KBM-7 (cell line): ENCODE data around the gene PDE3B.
"Not testable (repeated sequence)": the region's sequence is repeated elsewhere in the genome, so short reads cannot be mapped to it uniquely, and the experiment has no call there.

Source experiments
- DNase-seq: peaks from one replicate; pipeline ENCODE4 v3.0.0-alpha.2; 2015
- in situ Hi-C: fragments of 300-500 bp; cut with MboI; formaldehyde crosslinking; loops from 2 replicates; pipeline ENCODE4 v1.14.3; 2020; ENCODE audit warnings: low sequenced_read_pairs, low pct_unique_long_range_greater_than_20kb, mixed read lengths

The PDE3B gene

DNA sequence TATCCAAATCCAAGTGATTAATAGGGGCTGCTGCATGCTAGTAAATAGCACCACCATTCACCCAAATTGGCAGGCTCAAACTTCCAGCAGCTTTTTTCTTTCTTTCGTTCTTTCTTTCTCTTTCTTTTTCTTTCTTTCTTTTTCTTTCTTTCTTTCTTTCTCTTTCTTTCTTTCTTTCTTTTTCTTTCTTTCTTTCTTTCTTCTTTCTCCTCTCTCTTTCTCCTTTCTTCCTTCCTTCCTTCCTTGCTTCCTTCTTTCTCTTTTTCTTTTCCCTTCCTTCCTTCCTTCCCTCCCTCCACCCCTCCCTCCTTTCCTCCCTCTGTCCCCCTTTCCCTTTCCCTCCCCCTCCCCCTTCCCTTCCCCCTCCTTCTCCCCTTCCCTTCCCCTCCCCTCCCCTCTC is 81.5 kb downstream of the PDE3B start:
- no peak for DNase-seq
- in situ Hi-C loops = no loop called here

DNA sequence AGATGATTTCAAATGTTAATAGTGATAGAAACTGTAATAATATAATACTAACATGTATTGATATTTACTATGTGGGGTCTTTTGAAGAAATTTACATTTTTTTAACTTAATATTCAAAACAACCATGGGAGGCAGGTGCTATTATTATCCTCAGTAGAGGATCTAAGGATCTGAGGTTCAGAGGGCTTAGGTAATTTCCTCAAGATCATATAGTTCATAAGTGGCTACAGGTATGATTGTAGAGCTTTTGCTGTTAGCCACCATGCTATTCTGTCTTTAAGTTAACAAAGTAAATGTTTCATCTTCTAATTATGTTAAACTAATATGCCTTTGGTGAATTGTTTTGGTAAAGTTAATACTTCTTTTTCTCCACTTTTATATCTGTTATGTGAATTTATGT is 83.6 kb downstream of the PDE3B start:
- no peak for DNase-seq
- in situ Hi-C loops = no loop called here

DNA sequence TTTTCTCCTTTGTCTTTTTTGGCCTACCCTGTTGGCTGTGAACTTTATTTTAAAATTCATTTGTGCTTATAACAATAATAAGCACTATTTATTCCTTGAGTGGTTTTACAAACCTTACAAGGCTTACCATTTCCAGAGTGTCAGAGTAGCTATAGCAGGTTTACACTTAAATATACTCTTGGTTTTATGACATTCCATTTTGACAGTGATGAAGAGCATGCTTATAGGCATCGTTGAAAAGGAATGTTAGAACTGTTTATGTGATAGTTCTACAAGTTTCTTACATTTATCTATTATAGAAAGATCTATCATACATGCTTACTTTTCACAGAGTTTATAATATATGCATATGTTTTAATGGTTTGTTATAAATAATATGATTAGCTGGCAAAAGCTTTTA is 84.1 kb downstream of the PDE3B start:
- DNase-seq = no peak
- in situ Hi-C loops = no loop called here

DNA sequence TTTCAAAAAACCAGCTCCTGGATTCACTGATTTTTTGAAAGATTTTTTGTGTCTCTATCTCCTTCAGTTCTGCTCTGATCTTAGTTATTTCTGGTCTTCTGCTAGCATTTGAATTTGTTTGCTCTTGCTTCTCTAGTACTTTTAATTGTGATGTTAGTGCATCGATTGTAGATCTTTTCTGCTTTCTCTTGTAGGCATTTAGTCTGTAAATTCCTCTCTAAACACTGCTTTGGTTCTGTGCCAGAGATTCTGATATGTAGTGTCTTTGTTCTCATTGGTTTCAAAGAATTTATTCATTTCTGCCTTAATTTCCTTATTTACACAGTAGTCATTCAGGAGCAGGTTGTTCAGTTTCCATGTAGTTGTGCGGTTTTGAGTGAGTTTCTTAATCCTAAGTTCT is 96.9 kb downstream of the PDE3B start:
- DNase-seq = not testable (repeated sequence)

DNA sequence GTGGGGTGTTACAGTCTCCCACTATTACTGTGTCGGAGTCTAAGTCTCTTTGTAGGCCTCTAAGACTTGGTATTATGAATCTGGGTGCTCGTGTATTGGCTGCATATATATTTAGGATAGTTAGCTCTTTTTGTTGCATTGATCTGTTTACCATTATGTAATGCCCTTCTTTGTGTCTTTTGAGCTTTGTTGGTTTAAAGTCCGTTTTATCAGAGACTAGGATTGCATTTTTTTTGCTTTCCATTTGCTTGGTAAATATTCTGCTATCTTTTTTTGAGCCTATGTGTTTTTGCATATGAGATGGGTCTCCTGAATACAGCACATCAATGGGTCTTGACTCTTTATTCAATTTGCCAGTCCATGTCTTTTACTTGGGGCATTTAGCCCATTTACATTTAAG is 97.6 kb downstream of the PDE3B start:
- in situ Hi-C loops = no loop called here
- no peak for DNase-seq

More for the DNA sequence above, 96.9 kb downstream of the PDE3B start:
- in situ Hi-C loops = not testable (repeated sequence)

DNA sequence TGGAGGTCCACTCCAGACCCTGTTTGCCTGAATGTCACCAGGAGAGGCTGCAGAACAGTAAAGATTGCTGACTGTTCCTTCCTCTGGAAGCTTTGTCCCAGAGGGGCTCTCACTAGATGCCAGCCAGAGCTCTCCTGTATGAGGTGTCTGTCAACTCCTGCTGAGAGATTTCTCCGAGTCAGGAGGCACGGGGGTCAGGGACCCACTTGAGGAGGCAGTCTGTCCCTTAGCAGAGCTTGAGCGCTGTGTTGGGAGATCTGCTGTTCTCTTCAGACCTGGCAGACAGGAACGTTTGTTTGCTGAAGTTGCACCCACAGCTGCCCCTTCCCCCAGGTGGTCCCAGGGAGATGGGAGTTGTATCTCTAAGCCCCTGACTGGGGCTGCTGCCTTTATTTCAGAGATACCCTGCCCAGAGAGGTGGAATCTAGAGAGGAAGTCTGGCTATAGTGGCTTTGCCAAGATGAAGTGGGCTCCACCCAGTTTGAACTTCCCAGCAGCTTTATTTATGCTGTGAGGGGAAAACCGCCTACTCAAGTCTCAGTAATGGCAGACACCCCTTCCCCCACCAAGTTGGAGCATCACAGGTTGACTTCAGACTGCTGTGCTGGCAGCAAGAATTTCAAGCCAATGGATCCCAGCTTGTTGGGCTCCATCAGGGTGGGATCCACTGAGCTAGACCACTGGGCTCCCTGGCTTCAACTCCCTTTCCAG is 99.4 kb downstream of the PDE3B start:
- in situ Hi-C loops = no loop called here
- DNase-seq = no peak

DNA sequence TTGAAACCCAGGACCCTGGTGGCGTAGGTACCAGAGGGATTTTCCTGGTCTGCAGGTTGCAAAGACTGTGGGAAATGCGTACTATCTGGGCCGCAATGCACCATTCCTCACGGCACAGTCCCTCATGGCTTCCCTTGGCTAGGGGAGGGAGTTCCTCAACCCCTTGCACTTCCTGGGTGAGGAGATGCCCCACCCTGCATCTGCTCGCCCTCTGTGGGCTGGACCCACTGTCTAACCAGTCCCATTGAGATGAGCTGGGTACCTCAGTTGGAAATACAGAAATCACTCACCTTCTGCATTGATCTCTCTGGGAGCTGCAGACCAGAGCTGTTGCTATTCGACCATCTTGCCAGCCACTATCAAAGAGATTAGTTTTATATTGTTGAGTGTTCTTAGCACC is 100.1 kb downstream of the PDE3B start:
- in situ Hi-C loops, DNase-seq: not testable (repeated sequence)

DNA sequence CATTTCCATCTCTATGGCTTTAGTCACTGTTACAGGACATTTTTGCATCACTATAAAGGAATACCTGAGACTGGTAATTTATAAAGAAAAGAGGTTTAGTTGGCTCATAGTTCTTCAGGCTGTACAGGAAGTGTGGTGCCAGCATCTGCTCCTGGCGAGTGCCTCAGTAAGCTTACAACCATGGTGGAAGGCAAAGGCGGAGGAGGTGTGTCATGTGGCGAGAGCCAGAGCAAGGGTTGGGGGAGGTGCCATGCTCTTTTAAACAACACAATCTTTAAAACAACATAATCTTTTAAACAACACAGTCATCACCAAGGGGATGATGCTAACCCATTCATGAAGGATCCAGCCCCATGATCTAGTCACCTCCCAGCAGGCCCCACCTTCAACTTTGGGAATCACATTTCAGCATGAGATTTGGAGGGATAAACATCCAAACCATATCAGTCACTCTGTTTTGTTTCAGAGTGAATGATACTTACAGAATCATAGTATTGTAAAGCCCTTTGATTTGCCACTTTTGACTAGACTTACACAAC is 103.3 kb downstream of the PDE3B start:
- in situ Hi-C loops = no loop called here
- DNase-seq = no peak

DNA sequence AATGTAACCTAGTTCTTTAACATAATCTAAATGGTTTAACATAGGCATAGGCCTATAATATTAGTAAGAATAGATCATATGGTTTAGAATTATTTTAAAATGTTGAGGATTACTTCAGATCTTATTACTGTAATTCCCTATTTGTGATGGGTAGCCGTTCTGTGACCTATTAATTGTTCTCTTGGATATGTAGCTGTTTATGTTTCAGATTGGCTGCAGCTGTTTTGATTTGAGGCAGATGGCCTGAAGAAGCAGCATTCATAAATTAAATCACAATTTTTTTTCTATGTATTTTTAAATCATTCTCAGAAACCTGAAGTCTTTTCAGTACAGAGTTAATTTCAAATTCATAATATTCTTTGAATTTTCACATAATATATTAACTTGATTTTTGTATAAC is 104.5 kb downstream of the PDE3B start:
- in situ Hi-C loops = no loop called here

DNA sequence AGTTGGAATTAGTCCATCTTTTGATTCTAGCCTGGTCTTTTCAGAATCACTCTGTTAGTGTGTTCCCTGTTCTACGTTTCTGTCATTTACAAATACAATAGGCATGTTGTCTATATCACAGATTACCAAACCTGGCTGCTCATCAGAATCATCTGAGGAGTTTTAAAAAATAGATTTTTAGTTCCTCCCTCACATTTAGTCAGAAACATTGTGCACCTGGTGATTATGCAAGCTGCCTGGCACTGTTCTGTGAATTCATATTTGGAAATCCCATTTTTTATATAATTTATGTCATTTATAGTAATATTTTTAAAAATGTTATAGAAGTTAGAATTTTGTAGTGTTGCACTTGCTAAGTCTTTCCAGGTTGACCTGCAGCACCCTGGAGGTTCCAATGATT is 107.3 kb downstream of the PDE3B start:
- DNase-seq = no peak
- in situ Hi-C loops = no loop called here

More for the DNA sequence above, 104.5 kb downstream of the PDE3B start:
- DNase-seq = no peak

DNA sequence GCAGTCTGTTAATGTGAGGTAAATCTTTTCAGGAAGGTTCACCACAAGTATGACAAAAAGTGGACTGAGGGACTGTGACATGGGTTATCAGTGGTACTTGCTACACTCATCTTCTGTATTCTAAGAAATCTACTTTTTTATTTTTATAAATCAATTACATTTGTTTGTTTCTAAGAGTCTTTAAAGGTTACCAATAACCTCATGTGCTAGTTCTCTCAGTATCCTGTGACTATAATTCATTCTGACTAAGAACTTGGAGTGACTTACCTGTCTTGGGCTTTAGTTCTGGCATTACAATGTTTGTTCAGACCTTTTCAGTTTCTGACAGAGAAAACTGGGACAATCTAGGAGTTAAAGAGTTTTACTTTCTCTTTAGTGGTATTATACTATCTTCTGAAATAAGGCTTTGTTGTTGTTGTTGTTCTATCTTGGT is 108.4 kb downstream of the PDE3B start:
- in situ Hi-C loops = no loop called here
- no peak for DNase-seq

DNA sequence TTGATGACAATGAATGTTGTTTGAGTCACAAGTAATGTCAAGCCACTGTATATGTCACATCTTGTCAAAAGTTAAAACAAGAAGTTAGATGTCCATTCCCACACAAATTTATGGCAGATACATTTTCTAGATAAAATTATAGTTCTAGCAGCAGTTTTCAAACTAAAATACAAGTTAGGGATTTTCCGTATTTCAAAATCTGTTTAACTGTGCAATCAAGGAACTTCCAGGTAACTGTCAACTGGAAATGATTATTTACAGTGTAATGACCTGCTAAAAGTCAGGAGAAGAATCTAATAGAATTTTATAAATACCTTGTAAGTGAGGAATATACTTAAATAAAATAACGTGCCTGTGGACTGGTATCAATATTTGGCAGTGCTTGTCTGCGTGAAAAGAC is 111.5 kb downstream of the PDE3B start:
- in situ Hi-C loops = no loop called here
- no peak for DNase-seq

DNA sequence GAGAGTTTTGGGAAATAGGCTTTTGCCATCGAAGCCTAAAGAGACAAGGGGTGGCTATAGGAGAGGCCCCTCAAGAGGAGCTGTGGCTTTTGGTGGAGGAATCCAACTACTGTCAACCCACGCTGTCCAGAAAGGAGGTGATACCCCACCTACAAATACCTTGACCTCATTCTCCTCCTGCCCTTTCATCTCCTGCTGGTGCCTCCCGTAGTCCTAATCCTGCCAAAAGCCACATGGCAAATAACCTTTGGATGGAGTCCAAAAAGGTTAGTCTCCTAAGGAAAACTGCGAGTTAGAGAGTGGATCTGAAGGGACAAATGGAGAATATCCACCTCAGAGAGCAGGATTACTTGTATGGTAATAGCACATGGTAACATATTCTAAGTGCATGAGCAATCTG is 112.7 kb downstream of the PDE3B start:
- DNase-seq = no peak
- in situ Hi-C loops = no loop called here

DNA sequence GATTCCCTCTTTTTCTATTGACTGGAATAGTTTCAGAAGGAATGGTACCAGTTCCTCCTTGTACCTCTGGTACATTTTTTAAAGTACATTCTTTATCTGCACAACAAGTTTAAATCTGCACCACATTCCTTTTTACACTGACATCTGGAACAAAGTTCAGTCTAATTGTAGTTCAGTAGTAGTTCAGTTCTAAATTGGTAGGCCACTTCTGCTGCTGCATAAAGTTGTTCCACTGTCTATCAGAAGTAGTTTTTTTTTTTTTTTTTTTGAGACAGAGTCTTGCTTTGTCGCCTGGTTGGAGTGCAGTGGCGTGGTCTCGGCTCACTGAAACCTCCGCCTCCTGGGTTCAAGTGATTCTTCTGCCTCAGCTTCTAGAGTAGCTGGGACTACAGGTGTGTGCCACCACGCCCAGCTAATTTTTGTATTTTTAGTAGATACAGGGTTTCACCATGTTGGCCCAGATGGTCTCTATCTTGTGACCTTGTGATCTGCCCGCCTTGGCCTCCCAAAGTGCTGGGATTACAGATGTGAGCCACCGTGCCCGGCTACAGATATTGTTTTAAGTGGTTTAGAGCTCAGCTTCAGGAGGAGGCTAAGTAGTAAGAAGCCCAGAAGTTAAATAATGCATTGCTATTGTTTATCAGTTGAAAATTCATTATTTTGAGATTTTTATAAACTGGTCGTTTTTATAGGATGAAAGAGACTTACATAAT is 115.9 kb downstream of the PDE3B start:
- in situ Hi-C loops, DNase-seq: not testable (repeated sequence)

DNA sequence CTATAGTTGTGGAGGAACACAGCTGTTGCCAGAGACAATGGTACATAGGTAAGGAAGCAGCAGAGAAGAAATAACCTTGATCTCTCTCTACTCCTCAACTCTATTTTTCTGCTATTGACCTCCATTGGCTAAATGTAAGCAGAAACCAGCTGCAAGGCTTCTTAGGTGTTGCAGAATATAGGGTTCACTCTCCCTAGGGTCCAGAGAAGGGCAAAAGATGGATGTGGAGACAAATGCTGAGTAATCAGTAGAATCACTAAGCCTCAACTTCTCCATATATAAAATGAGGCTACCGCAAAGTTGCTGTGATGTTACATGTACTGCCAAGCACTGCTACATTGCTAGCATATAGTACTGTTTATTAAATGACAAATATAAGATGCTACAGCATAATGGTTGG is 120.6 kb downstream of the PDE3B start:
- no peak for DNase-seq
- in situ Hi-C loops = no loop called here

DNA sequence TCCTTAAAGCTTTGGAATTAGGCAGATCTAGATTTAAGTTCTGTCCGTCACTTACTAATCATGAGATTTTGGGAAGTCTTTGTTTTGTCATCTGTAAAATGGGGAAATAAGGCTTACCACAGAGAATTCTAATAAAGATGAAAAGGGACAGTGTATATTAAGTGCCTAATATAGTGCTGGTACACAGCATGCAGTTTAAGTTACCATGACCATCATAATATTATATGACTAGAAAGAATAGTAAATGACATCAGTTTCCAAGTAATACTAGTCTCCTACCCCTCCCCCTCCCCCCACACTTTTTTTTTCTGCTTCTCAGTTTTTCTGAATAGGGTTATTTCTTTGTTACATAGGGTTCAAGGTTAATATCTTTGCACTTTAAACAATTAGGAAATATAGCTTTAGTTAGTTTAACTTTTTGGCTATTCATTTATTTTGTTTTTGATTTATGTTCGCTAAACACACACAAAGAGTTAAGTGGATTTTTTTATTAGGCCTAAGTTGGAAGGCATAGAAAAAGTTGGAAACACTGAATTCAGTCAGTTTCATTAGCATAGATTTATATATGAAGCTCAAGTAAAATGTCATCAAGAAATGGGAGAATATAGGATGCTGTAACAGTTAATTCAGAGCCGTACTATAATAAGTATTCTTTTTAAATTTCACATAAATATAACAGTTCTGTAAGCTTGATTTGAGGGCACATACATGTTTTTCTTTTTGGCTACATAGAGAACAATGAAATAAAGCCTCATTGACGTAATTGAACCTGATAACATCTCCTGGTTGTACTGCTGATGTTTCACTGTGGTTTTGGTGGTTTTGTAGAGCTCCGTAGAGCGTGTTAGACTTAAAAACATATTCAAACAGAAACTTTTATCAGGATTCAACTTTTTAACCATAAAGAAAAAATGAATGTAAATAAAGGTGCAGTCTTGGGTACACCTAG is 121.2 kb downstream of the PDE3B start:
- DNase-seq = peak; percentile 78
- in situ Hi-C loops = no loop called here

DNA sequence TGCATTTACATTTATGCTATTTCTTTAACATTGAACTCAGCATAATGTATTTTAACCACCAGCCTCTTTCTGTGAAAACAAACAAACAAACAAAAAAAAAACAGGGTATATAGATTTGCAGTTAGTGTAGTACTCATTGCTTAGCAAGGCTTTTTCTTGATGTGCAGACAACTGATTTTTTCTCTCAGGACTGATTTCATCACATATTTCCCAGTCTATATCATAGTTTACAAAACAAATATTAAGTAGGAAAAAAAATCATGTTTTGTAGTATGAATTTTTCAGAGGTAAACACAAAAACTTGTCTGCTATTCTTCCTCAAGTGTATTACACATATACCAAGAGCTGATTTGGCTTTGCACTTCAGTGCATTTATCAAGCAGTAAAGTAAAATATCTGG is 123.0 kb downstream of the PDE3B start:
- DNase-seq = no peak
- in situ Hi-C loops = no loop called here

DNA sequence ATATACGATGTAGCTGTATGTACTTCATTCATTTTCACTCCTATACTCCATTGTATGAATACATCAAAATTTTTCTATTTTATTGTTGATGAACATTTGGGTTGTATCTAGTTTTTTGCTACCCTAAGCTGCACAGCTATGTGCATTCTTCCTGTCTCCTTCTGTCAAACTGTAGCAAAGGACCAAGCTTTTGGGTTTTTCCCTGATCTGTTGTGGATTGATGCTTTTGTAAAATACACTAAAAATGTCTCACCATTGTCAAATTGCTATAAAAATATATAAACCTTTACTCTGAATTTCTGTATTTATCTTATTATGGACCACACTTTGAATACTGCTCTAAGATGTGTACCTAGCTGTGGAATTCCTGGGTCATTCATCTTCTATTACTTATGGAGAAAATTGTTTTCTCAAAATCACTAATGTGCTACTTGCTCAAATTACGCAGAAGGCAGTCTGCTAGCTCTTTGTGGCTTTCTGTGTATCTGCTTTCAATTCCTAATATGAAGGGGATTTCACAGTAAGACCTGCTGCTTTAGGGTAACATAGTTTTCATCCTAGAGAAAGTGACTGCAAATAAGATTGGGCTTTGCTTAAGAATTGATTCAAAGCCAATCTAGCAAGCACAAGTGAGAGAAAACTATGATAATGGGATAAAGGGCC is 125.1 kb downstream of the PDE3B start:
- DNase-seq = no peak
- in situ Hi-C loops = no loop called here

DNA sequence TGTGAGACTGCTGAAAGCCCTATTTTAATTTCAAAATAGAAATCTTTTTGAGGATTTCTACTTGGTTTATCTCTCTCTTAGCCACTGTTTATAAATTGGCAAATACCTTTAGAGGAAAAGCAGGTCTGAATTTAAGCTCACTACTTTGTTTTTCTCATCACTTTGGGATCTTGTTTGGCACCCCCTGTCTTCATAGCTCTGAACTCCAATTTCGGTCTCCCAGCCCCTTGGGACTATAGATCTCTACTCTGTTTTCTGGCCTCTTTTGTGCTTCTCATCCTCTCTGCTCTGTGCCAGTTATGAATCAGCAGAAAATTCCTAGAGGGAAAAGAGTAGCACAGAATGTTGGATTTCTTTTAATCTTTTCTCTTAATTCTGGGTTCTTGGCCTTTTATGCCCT is 130.2 kb downstream of the PDE3B start:
- DNase-seq = peak; percentile 3
- in situ Hi-C loops = no loop called here
